DND-41 (cell line): Measurements from ENCODE around the gene NLGN1.

Experiments
- ATAC-seq: fragments of 200-7000 bp; cut with Tn5 transposase; 3 replicates; pipeline ENCODE4 v1.9.1; 2021; ENCODE audit warnings: low read depth; ENCODE audit not compliant: insufficient read depth
- DNase-seq: peaks from one replicate; pipeline ENCODE4 v3.0.0-alpha.2; 2020
- H2AFZ ChIP-seq: 2 replicates; pipeline ENCODE4 v1.6.0; 2012; ENCODE audit warnings: low read depth, low read length
- H3K27ac ChIP-seq: 2 replicates; pipeline ENCODE4 v1.5.1; 2012; ENCODE audit warnings: low read length, inconsistent platforms
- H3K27me3 ChIP-seq: fragments of 200-600 bp; sonication (generic); 2 replicates; pipeline ENCODE4 v1.6.0; 2012; ENCODE audit warnings: low read length, mild to moderate bottlenecking, inconsistent platforms; ENCODE audit not compliant: insufficient read depth, poor library complexity
- H3K36me3 ChIP-seq: 2 replicates; pipeline ENCODE4 v1.5.1; 2012; ENCODE audit warnings: low read length, inconsistent platforms; ENCODE audit not compliant: insufficient read depth
- H3K4me1 ChIP-seq: 2 replicates; pipeline ENCODE4 v1.5.1; 2012; ENCODE audit warnings: mild to moderate bottlenecking, low read length; ENCODE audit not compliant: insufficient read depth
- H3K4me2 ChIP-seq: 2 replicates; pipeline ENCODE4 v1.6.0; 2012; ENCODE audit warnings: mild to moderate bottlenecking, moderate library complexity, low read length, inconsistent platforms; ENCODE audit not compliant: insufficient read depth
- H3K4me3 ChIP-seq, 2 experiments: fragments of 200-600 bp in 1 of 2; shearing (Covaris generic) in 1 of 2; 2 replicates each; pipeline ENCODE4 v1.5.1; 2012 to 2016; ENCODE audit warnings: inconsistent platforms in 2 of 2, low read length in 2 of 2, mild to moderate bottlenecking in 2 of 2, low read depth in 1 of 2, moderate library complexity in 1 of 2
- H3K79me2 ChIP-seq: 2 replicates; pipeline ENCODE4 v1.6.0; 2012; ENCODE audit warnings: low read length, inconsistent platforms; ENCODE audit not compliant: insufficient read depth
- H3K9ac ChIP-seq: 2 replicates; pipeline ENCODE4 v1.6.0; 2012; ENCODE audit warnings: low read depth, mild to moderate bottlenecking, inconsistent platforms, low read length, moderate library complexity
- H3K9me3 ChIP-seq: 2 replicates; pipeline ENCODE4 v1.5.1; 2012; ENCODE audit warnings: low read length, moderate library complexity, mild to moderate bottlenecking, inconsistent platforms; ENCODE audit not compliant: insufficient read depth, severe bottlenecking
- H4K20me1 ChIP-seq: 2 replicates; pipeline ENCODE4 v1.6.0; 2012; ENCODE audit warnings: low read length; ENCODE audit not compliant: insufficient read depth
- CTCF ChIP-seq: IDR thresholded peaks from 2 replicates; pipeline ENCODE4 v1.5.1; 2012; ENCODE audit warnings: borderline replicate concordance, low read length, moderate library complexity, mild to moderate bottlenecking; ENCODE audit not compliant: poor library complexity, severe bottlenecking; ENCODE audit errors: extremely low read depth
- EZH2 ChIP-seq: IDR thresholded peaks from 3 replicates; pipeline ENCODE4 v1.6.1; 2012; ENCODE audit warnings: borderline replicate concordance, low read depth, mild to moderate bottlenecking, moderate library complexity, low read length, inconsistent platforms; ENCODE audit not compliant: severe bottlenecking

Gene NLGN1

DNA sequence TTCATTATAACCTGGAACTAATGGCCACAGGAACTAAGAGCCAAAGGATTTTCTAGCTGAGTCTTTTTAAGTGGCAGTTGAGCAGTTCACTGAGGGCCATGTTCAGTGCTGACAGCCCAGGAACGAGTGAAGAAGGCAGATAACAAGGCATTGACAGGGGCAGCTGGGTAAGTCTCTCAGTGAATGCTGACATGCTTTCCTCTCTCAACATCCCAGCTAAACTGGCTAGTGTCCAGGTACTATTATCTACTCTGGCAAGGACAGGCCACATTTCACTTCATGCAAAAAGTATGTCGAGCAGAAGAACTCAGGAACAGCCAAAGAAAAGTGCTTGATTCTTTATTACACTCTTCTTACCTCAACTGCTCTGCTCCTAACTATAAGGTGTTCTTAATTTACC, 515.9 kb downstream of the NLGN1 start:
- Histone ChIP-seq H4K20me1 (no peaks in the 10 kb centered on the region), H3K9ac (no peak overlapping the region), H3K27me3 (no peaks in the 10 kb centered on the region), H3K79me2 (no peaks in the 10 kb centered on the region), H3K9me3 (no peaks in the 10 kb centered on the region), H2AFZ (no peak overlapping the region), H3K4me3 (no peak overlapping the region), H3K4me2 (no peak overlapping the region), H3K27ac (no peak overlapping the region), H3K4me1 (no peaks in the 10 kb centered on the region), H3K36me3 (no peaks in the 10 kb centered on the region)
- TF ChIP-seq EZH2 (no peak), CTCF (no peak)
- DNase-seq (no peak), ATAC-seq (no peak)

DNA sequence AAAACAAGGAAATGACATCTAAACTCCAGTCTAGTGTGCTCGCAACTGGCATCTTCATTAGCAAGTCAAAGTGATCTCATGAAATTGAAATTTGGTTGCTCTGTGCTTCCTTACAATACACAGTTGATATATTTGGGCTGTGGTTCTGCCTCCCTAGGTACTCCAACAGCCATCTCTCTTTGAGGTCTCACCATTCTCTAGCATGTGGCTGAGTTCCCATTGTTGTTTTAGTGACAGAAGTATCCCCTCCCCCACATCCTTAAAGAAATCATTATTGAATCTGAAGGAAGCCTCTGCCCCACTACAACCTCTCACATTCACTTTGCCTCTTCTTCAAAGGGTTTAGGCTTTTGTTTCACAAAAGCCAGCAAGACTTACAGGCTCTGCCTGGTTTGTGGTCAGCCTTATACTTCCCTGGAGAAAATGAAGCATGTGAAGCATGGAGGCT, 516.5 kb downstream of the NLGN1 start:
- H3K4me2 ChIP-seq: no peak overlapping the region

GRCh38 chr3:173916799-173917198, 519.3 kb downstream of the NLGN1 start:
- TF ChIP-seq CTCF (no peak), EZH2 (no peak)
- Histone ChIP-seq H3K9ac (no peak overlapping the region), H3K27me3 (no peaks in the 10 kb centered on the region), H3K4me2 (no peak overlapping the region), H4K20me1 (no peaks in the 10 kb centered on the region), H3K79me2 (no peaks in the 10 kb centered on the region), H3K27ac (no peak overlapping the region), H3K36me3 (no peaks in the 10 kb centered on the region), H3K4me1 (no peaks in the 10 kb centered on the region), H3K9me3 (no peaks in the 10 kb centered on the region), H2AFZ (no peak overlapping the region), H3K4me3 (no peak overlapping the region)
- no peak for DNase-seq
- ATAC-seq: no peak

More for the DNA sequence above, 516.5 kb downstream of the NLGN1 start:
- no peaks in the 10 kb centered on the region for H3K79me2 ChIP-seq
- DNase-seq: no peak
- no peak for TF ChIP-seq CTCF
- no peaks in the 10 kb centered on the region for H3K9me3 ChIP-seq
- H3K9ac ChIP-seq: no peak overlapping the region
- no peak overlapping the region for H2AFZ ChIP-seq
- no peaks in the 10 kb centered on the region for H3K4me1 ChIP-seq
- H3K27me3 ChIP-seq: no peaks in the 10 kb centered on the region
- H4K20me1 ChIP-seq: no peaks in the 10 kb centered on the region
- H3K36me3 ChIP-seq: no peaks in the 10 kb centered on the region
- no peak overlapping the region for H3K4me3 ChIP-seq
- no peak for ATAC-seq
- H3K27ac ChIP-seq: no peak overlapping the region

DNA sequence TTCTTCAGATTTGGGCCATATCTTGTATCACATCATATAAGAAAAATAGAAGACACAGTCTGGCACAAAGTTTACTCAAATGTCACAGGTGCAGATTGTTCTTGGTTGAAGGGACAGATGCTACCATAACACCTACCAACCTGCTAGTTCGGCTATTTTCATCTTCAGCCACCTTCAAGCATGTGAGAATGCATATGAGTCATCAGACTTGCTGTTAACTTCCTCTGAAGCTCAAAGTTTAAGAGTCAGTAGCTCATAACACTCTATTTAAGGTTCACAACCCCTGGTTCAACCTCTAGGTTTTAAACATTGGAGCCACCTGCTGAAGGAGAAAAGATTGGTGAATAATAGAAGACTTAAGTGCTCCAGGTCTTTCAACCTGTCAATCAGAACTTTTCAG, 522.8 kb downstream of the NLGN1 start:
- no peak overlapping the region for H3K4me3 ChIP-seq
- no peak overlapping the region for H3K27ac ChIP-seq
- TF ChIP-seq EZH2 (no peak), CTCF (no peak)
- no peak overlapping the region for H3K9ac ChIP-seq
- H4K20me1 ChIP-seq: no peaks in the 10 kb centered on the region
- H3K27me3 ChIP-seq: no peaks in the 10 kb centered on the region
- no peaks in the 10 kb centered on the region for H3K9me3 ChIP-seq
- DNase-seq (no peak), ATAC-seq (no peak)
- no peak overlapping the region for H3K4me2 ChIP-seq
- no peaks in the 10 kb centered on the region for H3K79me2 ChIP-seq
- no peak overlapping the region for H2AFZ ChIP-seq
- no peaks in the 10 kb centered on the region for H3K4me1 ChIP-seq
- no peaks in the 10 kb centered on the region for H3K36me3 ChIP-seq
